Breast epithelium (tissue), 4 donors: ENCODE measurements around the gene IGF2BP2. TPM values are rescaled to one million over a fixed set of nuclear protein-coding genes. Genes with fewer than 3 reads are reported as not detected.

Source experiments
- DNase-seq, 2 donors: peaks; one replicate each; pipeline ENCODE4 v3.0.0-alpha.2; 2019; ENCODE audit warnings: low spot score in 2 of 2
- H3K27ac ChIP-seq, 2 donors: fragments of 200-600 bp; sonication (generic) in 1 of 2; one replicate each; pipeline ENCODE4 v1.5.1; 2016 to 2019; ENCODE audit warnings: mild to moderate bottlenecking in 1 of 2
- H3K27me3 ChIP-seq, 2 donors: fragments of 200-600 bp; sonication (generic) in 1 of 2; one replicate each; pipeline versions ENCODE4 v1.5.1 to v1.6.0; 2017 to 2019; ENCODE audit warnings: control low read depth in 1 of 2, mild to moderate bottlenecking in 1 of 2
- H3K36me3 ChIP-seq: fragments of 200-600 bp; one replicate; pipeline ENCODE4 v1.5.1; 2019
- H3K4me1 ChIP-seq, 2 donors: fragments of 200-600 bp; sonication (generic); one replicate each; pipeline ENCODE4 v1.5.1; 2016 to 2019; ENCODE audit warnings: control low read depth in 1 of 2
- H3K4me3 ChIP-seq, 3 donors: fragments of 200-600 bp; sonication (generic); 1 replicate in 2 of 3; 2 replicates in 1 of 3; pipeline ENCODE4 v1.5.1; 2016 to 2019; ENCODE audit warnings: mild to moderate bottlenecking in 3 of 3, moderate library complexity in 2 of 3
- H3K9me3 ChIP-seq, 2 donors: fragments of 200-600 bp; sonication (generic) in 1 of 2; one replicate each; pipeline ENCODE4 v1.5.1; 2016 to 2019; ENCODE audit warnings: control low read depth in 1 of 2
- POLR2A ChIP-seq: fragments of 450-650 bp; IDR thresholded peaks from one replicate; pipeline ENCODE4 v1.6.1; 2016; ENCODE audit warnings: antibody characterized with exemption, mild to moderate bottlenecking, moderate library complexity
- POLR2AphosphoS5 ChIP-seq, 3 donors: sonication (generic); formaldehyde crosslinking; IDR thresholded peaks; one replicate each; pipeline ENCODE4 v1.6.1; 2017; ENCODE audit warnings: antibody characterized with exemption in 3 of 3
- intact Hi-C: fragments of 100-400 bp; cut with DNase I; formaldehyde crosslinking; loops from one replicate; pipeline ENCODE4 v1.15.1; 2023; ENCODE audit warnings: low total_unique reads
- total RNA-seq, 3 donors: library from RNA; depleted of rRNA; stranded (reverse); fragments of >200 nt; gene quantifications; one replicate each; pipeline ENCODE4 v1.1.0, GENCODE V29; 2016
- TF ChIP-seq, protein P1 (sequence below), 3 donors: fragments of 450-650 bp; IDR thresholded peaks; one replicate each; pipeline ENCODE4 v1.5.1; 2016 to 2017; ENCODE audit warnings: antibody characterized with exemption in 3 of 3, mild to moderate bottlenecking in 3 of 3, moderate library complexity in 3 of 3

The IGF2BP2 gene
- total RNA-seq, 3 donors from 2014 or later = 4.9 to 27.5 (median 23.8) TPM

GRCh38 chr3:185831195-185831594 lies 6.4 kb upstream of the IGF2BP2 start:
- intact Hi-C loops = no loop called here
- no peak for DNase-seq
- no peaks in the 10 kb centered on the region for H3K9me3 ChIP-seq
- peaks cover 0 to 7% of the 10 kb centered on the region in 2 donors for H3K27me3 ChIP-seq
- TF ChIP-seq, protein P1, sequence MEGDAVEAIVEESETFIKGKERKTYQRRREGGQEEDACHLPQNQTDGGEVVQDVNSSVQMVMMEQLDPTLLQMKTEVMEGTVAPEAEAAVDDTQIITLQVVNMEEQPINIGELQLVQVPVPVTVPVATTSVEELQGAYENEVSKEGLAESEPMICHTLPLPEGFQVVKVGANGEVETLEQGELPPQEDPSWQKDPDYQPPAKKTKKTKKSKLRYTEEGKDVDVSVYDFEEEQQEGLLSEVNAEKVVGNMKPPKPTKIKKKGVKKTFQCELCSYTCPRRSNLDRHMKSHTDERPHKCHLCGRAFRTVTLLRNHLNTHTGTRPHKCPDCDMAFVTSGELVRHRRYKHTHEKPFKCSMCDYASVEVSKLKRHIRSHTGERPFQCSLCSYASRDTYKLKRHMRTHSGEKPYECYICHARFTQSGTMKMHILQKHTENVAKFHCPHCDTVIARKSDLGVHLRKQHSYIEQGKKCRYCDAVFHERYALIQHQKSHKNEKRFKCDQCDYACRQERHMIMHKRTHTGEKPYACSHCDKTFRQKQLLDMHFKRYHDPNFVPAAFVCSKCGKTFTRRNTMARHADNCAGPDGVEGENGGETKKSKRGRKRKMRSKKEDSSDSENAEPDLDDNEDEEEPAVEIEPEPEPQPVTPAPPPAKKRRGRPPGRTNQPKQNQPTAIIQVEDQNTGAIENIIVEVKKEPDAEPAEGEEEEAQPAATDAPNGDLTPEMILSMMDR (IDR thresholded peaks at IDR 0.05) = no peak
- TF ChIP-seq POLR2A (no peak), POLR2AphosphoS5 (IDR thresholded peaks at IDR 0.05) (no peak)
- no peaks in the 10 kb centered on the region for H3K36me3 ChIP-seq
- H3K4me1 ChIP-seq = no peaks in the 10 kb centered on the region
- H3K27ac ChIP-seq = no peak overlapping the region
- H3K4me3 ChIP-seq = no peak overlapping the region

DNA sequence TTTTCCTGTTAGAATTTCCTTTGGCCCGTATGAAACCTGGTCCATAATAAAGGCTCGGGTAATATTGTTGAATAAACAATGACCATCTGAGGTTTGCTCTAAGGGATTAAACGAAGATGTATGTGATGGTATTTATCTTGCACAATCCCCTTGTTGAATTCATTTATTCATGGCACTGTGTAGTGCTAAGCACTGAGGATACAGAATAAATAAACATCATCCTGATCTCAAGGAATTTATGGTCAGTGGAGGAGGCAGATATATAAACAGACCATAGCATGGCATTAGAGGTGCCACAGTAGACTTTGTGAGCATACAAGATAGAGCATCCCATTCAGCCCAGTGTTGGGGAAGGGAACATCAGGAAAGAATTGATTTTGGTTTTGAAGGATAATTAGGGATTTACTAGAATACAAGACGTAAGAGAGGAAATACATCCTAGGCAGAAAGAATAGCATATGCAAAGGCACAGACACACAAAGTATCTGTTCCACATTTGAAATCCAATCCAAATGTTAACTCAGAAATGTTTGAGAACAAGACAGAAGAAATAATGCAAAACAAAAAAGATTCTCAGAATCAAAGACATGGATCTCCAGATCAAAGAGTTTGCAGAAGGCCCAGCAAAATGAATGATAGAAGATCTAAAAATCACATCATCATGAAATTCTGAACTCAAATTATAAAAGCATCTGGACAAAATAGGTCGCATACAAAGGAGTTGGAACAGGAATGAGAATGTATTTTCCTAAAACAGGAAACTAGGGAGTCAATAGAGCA lies 5.4 kb upstream of the IGF2BP2 start:
- peaks cover 0 to 14% of the 10 kb centered on the region in 2 donors for H3K27me3 ChIP-seq
- TF ChIP-seq, protein P1 (IDR thresholded peaks at IDR 0.05) = no peak
- TF ChIP-seq POLR2AphosphoS5 (IDR thresholded peaks at IDR 0.05) (no peak), POLR2A (no peak)
- no peaks in the 10 kb centered on the region for H3K9me3 ChIP-seq
- no peak overlapping the region for H3K4me3 ChIP-seq
- intact Hi-C loops = no loop called here
- no peak for DNase-seq
- H3K36me3 ChIP-seq = no peaks in the 10 kb centered on the region
- no peak overlapping the region for H3K27ac ChIP-seq
- no peaks in the 10 kb centered on the region for H3K4me1 ChIP-seq

- H3K4me3 ChIP-seq = no peak overlapping the region
- no peak for DNase-seq
- peaks cover 0 to 2% of the 10 kb centered on the region in 2 donors for H3K4me1 ChIP-seq
- TF ChIP-seq, protein P1 (IDR thresholded peaks at IDR 0.05) = no peak
- no peak for TF ChIP-seq POLR2A
- no peak for TF ChIP-seq POLR2AphosphoS5 (IDR thresholded peaks at IDR 0.05)
- H3K27me3 ChIP-seq = peaks cover 0 to 20% of the 10 kb centered on the region in 2 donors
- intact Hi-C loops = no loop called here
- no peaks in the 10 kb centered on the region for H3K9me3 ChIP-seq
- H3K36me3 ChIP-seq = no peaks in the 10 kb centered on the region
- H3K27ac ChIP-seq = no peak overlapping the region
Observed at GRCh38 chr3:185828755-185829154, 3.9 kb upstream of the IGF2BP2 start.

GRCh38 chr3:185827595-185828344 lies 2.9 kb upstream of the IGF2BP2 start:
- intact Hi-C loops = no loop called here
- DNase-seq = no peak
- TF ChIP-seq POLR2AphosphoS5 (IDR thresholded peaks at IDR 0.05) = no peak
- TF ChIP-seq, protein P1 (IDR thresholded peaks at IDR 0.05) = no peak
- no peak for TF ChIP-seq POLR2A
- Histone ChIP-seq H3K4me3 (no peak overlapping the region), H3K9me3 (no peaks in the 10 kb centered on the region), H3K27me3 (peaks cover 0 to 28% of the 10 kb centered on the region in 2 donors), H3K27ac (no peak overlapping the region), H3K36me3 (no peaks in the 10 kb centered on the region), H3K4me1 (peaks cover 0 to 2% of the 10 kb centered on the region in 2 donors)
